GM23248 (cell line): ENCODE data around the gene MVB12B. TPM values are rescaled to one million over a fixed set of nuclear protein-coding genes. Genes with fewer than 3 reads are reported as not detected.
A peak's percentile ranks its signal among the peaks of the same experiment; 100 is the strongest.

Experiments
- DNase-seq: peaks from one replicate; pipeline ENCODE4 v3.0.0-alpha.2; 2015
- H2AFZ ChIP-seq: fragments of 200-600 bp; sonication (generic); 2 replicates; pipeline ENCODE4 v1.6.1; 2016; ENCODE audit warnings: antibody characterized with exemption
- H3F3A ChIP-seq: fragments of 200-600 bp; sonication (generic); 2 replicates; pipeline ENCODE4 v1.6.1; 2016; ENCODE audit warnings: mild to moderate bottlenecking, antibody characterized with exemption, mixed run types; ENCODE audit not compliant: insufficient read depth
- H3K27ac ChIP-seq: fragments of 200-600 bp; sonication (generic); 2 replicates; pipeline ENCODE4 v1.5.1; 2016; ENCODE audit warnings: mild to moderate bottlenecking
- H3K27me3 ChIP-seq: fragments of 200-600 bp; sonication (generic); replicated peaks from 2 replicates; pipeline ENCODE4 v1.6.1; 2016; ENCODE audit warnings: mild to moderate bottlenecking; ENCODE audit not compliant: insufficient read depth
- H3K36me3 ChIP-seq: fragments of 200-600 bp; sonication (generic); 2 replicates; pipeline ENCODE4 v1.6.1; 2016; ENCODE audit warnings: low read depth, mild to moderate bottlenecking
- H3K4me1 ChIP-seq: fragments of 200-600 bp; sonication (generic); 2 replicates; pipeline ENCODE4 v1.6.1; 2016; ENCODE audit warnings: mild to moderate bottlenecking; ENCODE audit not compliant: insufficient read depth
- H3K4me2 ChIP-seq: fragments of 200-600 bp; sonication (generic); one replicate; pipeline ENCODE4 v1.6.1; 2016; ENCODE audit warnings: mild to moderate bottlenecking; ENCODE audit not compliant: unreplicated experiment
- H3K4me3 ChIP-seq: fragments of 200-600 bp; sonication (generic); 2 replicates; pipeline ENCODE4 v1.5.1; 2016; ENCODE audit warnings: mild to moderate bottlenecking
- H3K79me2 ChIP-seq: fragments of 200-600 bp; sonication (generic); 2 replicates; pipeline ENCODE4 v1.6.1; 2016; ENCODE audit warnings: mild to moderate bottlenecking; ENCODE audit not compliant: insufficient read depth
- H3K9ac ChIP-seq: fragments of 200-600 bp; sonication (generic); 2 replicates; pipeline ENCODE4 v1.6.1; 2016; ENCODE audit warnings: mild to moderate bottlenecking
- H3K9me2 ChIP-seq: fragments of 200-600 bp; sonication (generic); 2 replicates; pipeline ENCODE4 v1.6.1; 2016; ENCODE audit warnings: mixed run types, mild to moderate bottlenecking, moderate library complexity; ENCODE audit not compliant: insufficient read depth
- H3K9me3 ChIP-seq: fragments of 200-600 bp; sonication (generic); one replicate; pipeline ENCODE4 v1.6.1; 2017; ENCODE audit warnings: low read depth
- H4K20me1 ChIP-seq: fragments of 200-600 bp; sonication (generic); 2 replicates; pipeline ENCODE4 v1.6.0; 2016; ENCODE audit not compliant: insufficient read depth
- EZH2 ChIP-seq: fragments of 200-600 bp; sonication (generic); IDR thresholded peaks from 2 replicates; pipeline ENCODE4 v1.6.1; 2018; ENCODE audit warnings: antibody characterized with exemption, mild to moderate bottlenecking; ENCODE audit not compliant: insufficient read depth, poor library complexity, severe bottlenecking
- EZH2phosphoT487 ChIP-seq: fragments of 200-600 bp; sonication (generic); IDR thresholded peaks from 2 replicates; pipeline ENCODE4 v1.6.1; 2018; ENCODE audit warnings: antibody characterized with exemption, moderate library complexity, mild to moderate bottlenecking, low read depth; ENCODE audit not compliant: insufficient read depth
- WGBS, 2 experiments: methylation state at CpG; one replicate each; pipeline ENCODE4 v1.1.6; 2015 to 2017; ENCODE audit warnings: low lambda C conversion rate in 2 of 2, low coverage in 1 of 2; ENCODE audit errors: missing lambda C conversion rate in 2 of 2; 5-methylcytosine and 5-hydroxymethylcytosine counted together
- in situ Hi-C: fragments of 300-500 bp; cut with MboI; formaldehyde crosslinking; loops from 2 replicates; pipeline ENCODE4 v1.15.0; 2020
- polyA plus RNA-seq: library from polyadenylated mRNA; unstranded; fragments of >200 nt; fragmentation: Nextera tagmentation; extraction: Ambion mirVana; gene quantifications from 2 replicates; pipeline ENCODE4 v1.2.1, GENCODE V29; 2016
- total RNA-seq: library from RNA; depleted of rRNA; stranded (reverse); fragments of >200 nt; shearing (Covaris generic); gene quantifications from 2 replicates; pipeline ENCODE4 v1.2.3, GENCODE V29; 2014

MVB12B gene
- total and polyA plus RNA-seq, 2 experiments from 2014 or later, result 2.4 to 5.5 TPM

- Histone ChIP-seq H3K4me1 (peaks cover 22% of the 10 kb centered on the region), H3K36me3 (no peaks in the 10 kb centered on the region), H3K79me2 (no peaks in the 10 kb centered on the region), H3K9ac (no peak overlapping the region), H3K4me3 (no peak overlapping the region), H3K27ac (no peak overlapping the region), H4K20me1 (no peaks in the 10 kb centered on the region), H3K27me3 (no peaks in the 10 kb centered on the region), H3K4me2 (no peak overlapping the region), H3K9me2 (no peaks in the 10 kb centered on the region), H3F3A (peaks cover 22% of the 10 kb centered on the region), H2AFZ (no peak overlapping the region), H3K9me3 (no peaks in the 10 kb centered on the region)
- in situ Hi-C loops, result loop anchor here (10.0 kb wide), 1 partner anchor 164 kb away; no protein-coding TSS in a partner anchor
- no peak for TF ChIP-seq EZH2
- TF ChIP-seq EZH2phosphoT487, result no peak
- WGBS, 2 experiments, result 97% methylated on average over 6 to 8 of the region's 8 CpGs
- no peak for DNase-seq
These were observed 151.8 kb downstream of the MVB12B start for GRCh38 chr9:126478216-126478981.

- Histone ChIP-seq H3K79me2 (no peaks in the 10 kb centered on the region), H4K20me1 (no peaks in the 10 kb centered on the region), H3K36me3 (no peaks in the 10 kb centered on the region), H3K4me2 (no peak overlapping the region), H2AFZ (no peak overlapping the region), H3K9me2 (no peaks in the 10 kb centered on the region), H3F3A (peaks cover 13% of the 10 kb centered on the region), H3K9ac (no peak overlapping the region), H3K4me3 (no peak overlapping the region), H3K9me3 (no peaks in the 10 kb centered on the region), H3K27me3 (no peaks in the 10 kb centered on the region), H3K27ac (no peak overlapping the region), H3K4me1 (peaks cover 13% of the 10 kb centered on the region)
- DNase-seq, result no peak
- in situ Hi-C loops, result loop anchor here (10.0 kb wide), 1 partner anchor 165 kb away; no protein-coding TSS in a partner anchor
- TF ChIP-seq EZH2phosphoT487, result no peak
- TF ChIP-seq EZH2, result no peak
- WGBS, 2 experiments, result 94 to 98% methylated on average over 12 of the region's 12 CpGs
These were observed 152.9 kb downstream of the MVB12B start for GRCh38 chr9:126479515-126479914.

DNA sequence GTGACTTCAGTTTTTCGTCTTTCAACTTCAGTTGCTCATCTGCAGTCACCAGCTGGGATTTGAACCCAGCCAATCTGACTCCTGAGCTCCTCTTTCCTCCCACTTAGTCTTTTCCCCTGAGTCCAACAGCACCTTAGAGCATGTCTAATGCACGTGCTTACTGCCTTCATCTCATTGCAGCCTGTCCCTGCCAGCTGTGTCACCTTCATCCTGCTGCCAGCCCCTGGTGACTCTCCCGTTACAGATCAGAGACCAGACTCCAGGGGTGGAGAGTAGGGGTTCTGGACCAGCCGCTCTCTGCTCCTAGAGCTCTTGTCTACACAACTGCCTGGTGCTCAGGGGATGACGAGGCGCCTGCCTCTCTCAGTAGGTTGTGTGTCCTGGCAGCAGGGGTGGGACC, 154.2 kb downstream of the MVB12B start:
- H3K4me1 ChIP-seq, result no peaks in the 10 kb centered on the region
- H3K9ac ChIP-seq, result no peak overlapping the region
- 84 to 91% methylated on average over 6 of the region's 6 CpGs for WGBS, 2 experiments
- TF ChIP-seq EZH2phosphoT487, result no peak
- no peak for TF ChIP-seq EZH2
- no peak overlapping the region for H2AFZ ChIP-seq
- no peaks in the 10 kb centered on the region for H3K9me2 ChIP-seq
- no peaks in the 10 kb centered on the region for H3K9me3 ChIP-seq
- no peak overlapping the region for H3K4me3 ChIP-seq
- H3K27me3 ChIP-seq, result no peaks in the 10 kb centered on the region
- H4K20me1 ChIP-seq, result no peaks in the 10 kb centered on the region
- in situ Hi-C loops, result no loop called here
- H3K27ac ChIP-seq, result no peak overlapping the region
- no peak for DNase-seq
- no peak overlapping the region for H3K4me2 ChIP-seq
- H3K36me3 ChIP-seq, result no peaks in the 10 kb centered on the region
- H3K79me2 ChIP-seq, result no peaks in the 10 kb centered on the region
- peaks cover under 1% of the 10 kb centered on the region for H3F3A ChIP-seq

DNA sequence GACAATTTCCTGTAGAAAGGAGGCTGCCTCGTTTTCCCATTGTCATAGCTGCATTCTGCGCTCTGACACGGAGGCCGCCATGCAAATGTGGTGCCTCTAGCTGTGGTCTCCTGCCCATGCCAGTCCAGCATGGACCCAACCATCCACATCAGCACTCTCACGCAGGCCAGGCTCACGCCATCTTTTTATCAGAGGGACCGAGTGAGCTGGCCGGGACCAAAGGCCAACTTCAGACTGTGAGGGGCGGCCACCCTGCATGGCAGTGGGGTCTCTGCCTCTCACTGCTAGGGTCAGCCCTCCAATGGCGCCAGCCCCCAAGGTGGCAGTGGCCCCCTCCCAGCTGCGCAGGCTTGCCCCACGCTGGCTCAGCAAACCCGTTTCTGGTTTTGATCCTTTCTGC, 155.2 kb downstream of the MVB12B start:
- DNase-seq, result no peak
- Histone ChIP-seq H3K9me2 (no peaks in the 10 kb centered on the region), H3K27ac (no peak overlapping the region), H3K4me3 (peak overlapping the region; percentile 51), H3K4me1 (no peaks in the 10 kb centered on the region), H3K36me3 (no peaks in the 10 kb centered on the region), H3K9me3 (no peaks in the 10 kb centered on the region), H3K79me2 (no peaks in the 10 kb centered on the region), H3K4me2 (peak overlapping the region; percentile 40), H3F3A (no peaks in the 10 kb centered on the region), H4K20me1 (no peaks in the 10 kb centered on the region), H3K27me3 (no peaks in the 10 kb centered on the region), H3K9ac (peak overlapping the region; percentile 32; the same call in 1 of the 2 replicates), H2AFZ (no peak overlapping the region; the same call in 1 of the 2 replicates)
- WGBS, 2 experiments, result 74 to 77% methylated on average over 13 of the region's 13 CpGs
- in situ Hi-C loops, result no loop called here
- TF ChIP-seq EZH2, result no peak
- TF ChIP-seq EZH2phosphoT487, result no peak
